GM12878 (cell line): ENCODE measurements around the gene TBL1XR1. TPM values are rescaled to one million over a fixed set of nuclear protein-coding genes. Genes with fewer than 3 reads are reported as not detected.

ENCODE experiments used
- ATAC-seq: fragments of 200-7000 bp; cut with Tn5 transposase; 3 replicates; pipeline ENCODE4 v1.9.1; 2020; ENCODE audit warnings: mild to moderate bottlenecking, moderate library complexity
- BruUV-seq: library from RNA; stranded (reverse); fragments of 400-500 nt; replicated peaks from 2 replicates; lab custom pipeline; 2021; lab: Mats Ljungman, UMichigan
- CTCF ChIA-PET: fragments of 300-600 bp; sonication (Branson Sonifier 250); formaldehyde crosslinking; extraction: SDS; loops from one replicate; lab custom pipeline; 2021; ENCODE audit warnings: inconsistent platforms; lab: Yijun Ruan, JAX
- POLR2A ChIA-PET: fragments of 350-600 bp; formaldehyde crosslinking; extraction: SDS; loops from one replicate; lab custom pipeline; 2021; ENCODE audit warnings: inconsistent platforms; lab: Charles Lee
- RAD21 ChIA-PET: fragments of 300-600 bp; sonication (Branson Sonifier 250); formaldehyde crosslinking; loops from one replicate; lab custom pipeline; 2023; ENCODE audit warnings: antibody characterized with exemption; ENCODE audit not compliant: unreplicated experiment; lab: Charles Lee
- SMC1A ChIA-PET: fragments of 300-600 bp; sonication (Branson Sonifier 250); formaldehyde crosslinking; loops from one replicate; lab custom pipeline; 2023; ENCODE audit not compliant: unreplicated experiment, uncharacterized antibody; lab: Charles Lee
- DNase-seq: peaks from one replicate; pipeline ENCODE4 v3.0.0-alpha.2; 2011; ENCODE audit warnings: low read depth, low spot score
- FAIRE-seq: peaks from 3 replicates; lab custom pipeline; 2011; peaks lifted over from hg19 to GRCh38; lab: Jason Lieb, UNC
- H2AFZ ChIP-seq: 2 replicates; pipeline ENCODE4 v1.6.0; 2011; ENCODE audit warnings: low read depth, low read length, control low read depth; ENCODE audit not compliant: control insufficient read depth
- H3K27ac ChIP-seq: 2 replicates; pipeline ENCODE4 v1.5.1; 2011; ENCODE audit warnings: control low read depth; ENCODE audit not compliant: control insufficient read depth, insufficient read depth
- H3K27me3 ChIP-seq, 2 experiments: replicated peaks in 1 of 2; 2 replicates each; pipeline versions ENCODE4 v1.6.0 to v1.6.1; 2011; ENCODE audit warnings: low read length in 1 of 2; ENCODE audit not compliant: control insufficient read depth in 2 of 2, insufficient read depth in 2 of 2
- H3K36me3 ChIP-seq, 2 experiments: 2 replicates each; pipeline ENCODE4 v1.5.1; 2011; ENCODE audit warnings: low read length in 1 of 2; ENCODE audit not compliant: control insufficient read depth in 2 of 2, insufficient read depth in 2 of 2
- H3K4me1 ChIP-seq: 2 replicates; pipeline ENCODE4 v1.6.1; 2011; ENCODE audit warnings: mild to moderate bottlenecking, low read length, moderate library complexity, mixed read lengths; ENCODE audit not compliant: control insufficient read depth, insufficient read depth
- H3K4me2 ChIP-seq: 2 replicates; pipeline ENCODE4 v1.6.0; 2011; ENCODE audit warnings: control low read depth; ENCODE audit not compliant: control insufficient read depth, insufficient read depth
- H3K4me3 ChIP-seq: fragments of 200-600 bp; sonication (generic); 2 replicates; pipeline ENCODE4 v1.5.1; 2016
- H3K79me2 ChIP-seq: 2 replicates; pipeline ENCODE4 v1.6.0; 2011; ENCODE audit warnings: low read length; ENCODE audit not compliant: control insufficient read depth, insufficient read depth
- H3K9ac ChIP-seq: 2 replicates; pipeline ENCODE4 v1.8.0; 2011; ENCODE audit warnings: low read length, control low read depth, mixed read lengths; ENCODE audit not compliant: control insufficient read depth, insufficient read depth
- H3K9me3 ChIP-seq: replicated peaks from 3 replicates; pipeline ENCODE4 v1.5.1; 2011; ENCODE audit warnings: mild to moderate bottlenecking, low read length; ENCODE audit not compliant: control insufficient read depth, insufficient read depth
- H4K20me1 ChIP-seq: 2 replicates; pipeline ENCODE4 v1.6.0; 2011; ENCODE audit not compliant: control insufficient read depth, insufficient read depth
- BCL11A ChIP-seq: IDR thresholded peaks from 2 replicates; pipeline ENCODE4 v1.6.1; 2011; ENCODE audit warnings: low read depth, low read length
- BMI1 ChIP-seq: fragments of 450-650 bp; IDR thresholded peaks from 2 replicates; pipeline ENCODE4 v1.6.1; 2016; ENCODE audit warnings: mild to moderate bottlenecking, moderate library complexity, borderline replicate concordance
- GABPA ChIP-seq: IDR thresholded peaks from 2 replicates; pipeline ENCODE4 v1.6.1; 2014; ENCODE audit warnings: antibody characterized with exemption, low read depth, mild to moderate bottlenecking, inconsistent platforms
- IRF4 ChIP-seq: IDR thresholded peaks from 2 replicates; pipeline ENCODE4 v1.6.1; 2011; ENCODE audit warnings: low read depth, low read length
- MYB ChIP-seq: fragments of 150-350 bp; IDR thresholded peaks from 2 replicates; pipeline ENCODE4 v1.6.1; 2014; ENCODE audit warnings: mild to moderate bottlenecking, low read depth, low read length, borderline replicate concordance
- NR2F1 ChIP-seq: fragments of 450-650 bp; conservative IDR thresholded peaks from 2 replicates; pipeline ENCODE4 v1.6.1; 2017; ENCODE audit warnings: mild to moderate bottlenecking
- PML ChIP-seq: IDR thresholded peaks from 2 replicates; pipeline ENCODE4 v1.6.1; 2012; ENCODE audit warnings: low read length, inconsistent platforms
- TARDBP ChIP-seq: IDR thresholded peaks from 2 replicates; pipeline ENCODE4 v1.6.1; 2016; ENCODE audit warnings: borderline replicate concordance
- TBL1XR1 ChIP-seq: IDR thresholded peaks from 2 replicates; pipeline ENCODE4 v1.6.1; 2012; ENCODE audit warnings: low read depth, low read length, improper control_type of control experiment
- WGBS: methylation state at CpG from one replicate; pipeline ENCODE4 v1.1.6; 2016; ENCODE audit warnings: low lambda C conversion rate; ENCODE audit not compliant: insufficient replicate concordance, insufficient coverage; ENCODE audit errors: missing lambda C conversion rate; 5-methylcytosine and 5-hydroxymethylcytosine counted together
- in situ Hi-C: fragments of 300-500 bp; cut with MboI; formaldehyde crosslinking; loops from 9 replicates; pipeline ENCODE4 v1.14.3; 2018; ENCODE audit warnings: mixed read lengths
- intact Hi-C: fragments of 100-400 bp; cut with micrococcal nuclease; formaldehyde crosslinking; loops from one replicate; pipeline ENCODE4 v1.14.2; 2022; ENCODE audit not compliant: unreplicated experiment
- polyA plus RNA-seq, 11 experiments: library from polyadenylated mRNA; depleted of rRNA in 4 of 11; unstranded in 6 of 11; stranded (reverse) in 5 of 11; fragments of >200 nt; fragmentation: Nextera tagmentation in 4 of 11; fragmentation: Illumina TruSeq in 1 of 11; extraction: Ambion mirVana in 4 of 11; extraction: Trizol in 1 of 11; gene quantifications; 1 replicate in 1 of 11; 2 replicates in 10 of 11; pipeline versions ENCODE4 v1.2.1 to v1.2.3, GENCODE V29; 2011 to 2016; ENCODE audit warnings: inconsistent platforms in 2 of 11, missing spikeins in 2 of 11, low read depth in 1 of 11
- total RNA-seq, 4 experiments: library from RNA; depleted of rRNA in 3 of 4; stranded (reverse); fragments of >200 nt in 3 of 4; fragmentation: Illumina TruSeq in 1 of 4; extraction: Trizol in 1 of 4; gene quantifications; 2 replicates each; pipeline versions ENCODE4 v1.2.1 to v1.2.3, GENCODE V29; 2013 to 2021
- TF ChIP-seq, protein P1 (sequence below): IDR thresholded peaks from 2 replicates; pipeline ENCODE4 v1.6.1; 2011; ENCODE audit warnings: borderline replicate concordance, low read depth, mild to moderate bottlenecking, moderate library complexity, low read length; ENCODE audit not compliant: insufficient read depth, poor library complexity, severe bottlenecking
- TF ChIP-seq, protein P2 (sequence below): fragments of 450-650 bp; IDR thresholded peaks from 2 replicates; pipeline ENCODE4 v1.6.1; 2016; ENCODE audit warnings: mild to moderate bottlenecking
- TF ChIP-seq, protein P3 (sequence below): fragments of 450-650 bp; IDR thresholded peaks from 2 replicates; pipeline ENCODE4 v1.6.1; 2017; ENCODE audit warnings: mild to moderate bottlenecking, low read depth, inconsistent platforms; ENCODE audit not compliant: poor library complexity, severe bottlenecking

TBL1XR1 gene
- total and polyA plus RNA-seq, 10 of the 15 experiments (the other 5 are each of a cell fraction or from before 2014, with no cell fraction given) = 13.0 to 115 (median 60.4) TPM

DNA sequence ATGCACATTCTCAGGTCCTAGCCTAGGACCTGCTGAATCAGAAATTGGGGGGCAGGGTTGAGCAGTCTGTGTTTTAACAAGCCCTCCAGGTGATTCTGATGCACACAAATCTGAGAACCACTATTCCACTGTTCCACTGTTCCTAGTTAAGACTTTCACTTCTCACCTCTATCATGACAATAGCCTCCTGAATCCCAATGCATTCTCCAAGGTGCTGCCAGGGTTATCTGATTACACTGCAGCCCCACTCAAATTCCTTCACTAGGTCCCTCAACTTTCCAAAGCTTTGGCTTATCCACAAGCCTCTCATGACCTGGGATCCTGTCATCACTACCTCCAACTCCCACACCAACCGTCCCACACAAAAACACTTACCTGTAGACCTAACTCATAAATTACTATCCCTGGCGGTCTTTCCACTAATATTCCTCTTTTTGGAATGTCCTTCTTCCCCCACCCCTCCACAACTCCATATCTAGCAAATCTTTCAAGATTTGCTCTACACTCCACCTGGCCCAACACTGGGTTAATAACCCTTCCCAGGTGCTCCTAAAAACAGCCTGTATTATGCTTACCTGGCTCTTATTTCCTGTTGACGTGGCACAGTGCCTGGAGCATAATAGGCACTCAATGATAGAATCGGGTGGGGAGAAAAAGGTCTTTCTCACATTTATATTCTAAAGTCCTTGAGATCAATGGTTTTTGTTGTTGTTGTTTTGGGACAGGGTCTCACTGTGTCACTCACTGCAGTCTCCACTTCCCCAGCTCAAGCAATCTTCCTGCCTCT is 27.2 kb downstream of the TBL1XR1 start (continued):
- TF ChIP-seq, protein P1, sequence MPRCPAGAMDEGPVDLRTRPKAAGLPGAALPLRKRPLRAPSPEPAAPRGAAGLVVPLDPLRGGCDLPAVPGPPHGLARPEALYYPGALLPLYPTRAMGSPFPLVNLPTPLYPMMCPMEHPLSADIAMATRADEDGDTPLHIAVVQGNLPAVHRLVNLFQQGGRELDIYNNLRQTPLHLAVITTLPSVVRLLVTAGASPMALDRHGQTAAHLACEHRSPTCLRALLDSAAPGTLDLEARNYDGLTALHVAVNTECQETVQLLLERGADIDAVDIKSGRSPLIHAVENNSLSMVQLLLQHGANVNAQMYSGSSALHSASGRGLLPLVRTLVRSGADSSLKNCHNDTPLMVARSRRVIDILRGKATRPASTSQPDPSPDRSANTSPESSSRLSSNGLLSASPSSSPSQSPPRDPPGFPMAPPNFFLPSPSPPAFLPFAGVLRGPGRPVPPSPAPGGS = no peak
- TF ChIP-seq, protein P2, sequence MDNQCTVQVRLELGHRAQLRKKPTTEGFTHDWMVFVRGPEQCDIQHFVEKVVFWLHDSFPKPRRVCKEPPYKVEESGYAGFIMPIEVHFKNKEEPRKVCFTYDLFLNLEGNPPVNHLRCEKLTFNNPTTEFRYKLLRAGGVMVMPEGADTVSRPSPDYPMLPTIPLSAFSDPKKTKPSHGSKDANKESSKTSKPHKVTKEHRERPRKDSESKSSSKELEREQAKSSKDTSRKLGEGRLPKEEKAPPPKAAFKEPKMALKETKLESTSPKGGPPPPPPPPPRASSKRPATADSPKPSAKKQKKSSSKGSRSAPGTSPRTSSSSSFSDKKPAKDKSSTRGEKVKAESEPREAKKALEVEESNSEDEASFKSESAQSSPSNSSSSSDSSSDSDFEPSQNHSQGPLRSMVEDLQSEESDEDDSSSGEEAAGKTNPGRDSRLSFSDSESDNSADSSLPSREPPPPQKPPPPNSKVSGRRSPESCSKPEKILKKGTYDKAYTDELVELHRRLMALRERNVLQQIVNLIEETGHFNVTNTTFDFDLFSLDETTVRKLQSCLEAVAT = no peak

DNA sequence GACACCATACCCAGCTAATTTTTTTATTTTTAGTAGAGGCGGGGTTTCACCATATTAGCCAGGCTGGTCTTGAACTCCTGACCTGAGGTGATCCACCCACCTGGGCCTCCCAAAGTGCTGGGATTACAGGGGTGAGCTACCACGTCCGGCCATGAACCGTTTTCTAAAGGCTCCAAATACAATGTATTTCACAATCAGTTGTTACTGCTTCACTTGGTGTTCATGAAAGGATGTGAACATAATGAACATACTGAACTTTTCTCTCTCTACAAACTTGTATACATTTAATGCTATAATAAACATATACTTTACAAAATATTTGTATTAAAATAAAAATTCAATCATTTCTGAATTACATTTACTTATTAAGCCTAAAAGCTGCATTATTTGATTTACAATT is 28.9 kb downstream of the TBL1XR1 start:
- H3K27ac ChIP-seq = no peak overlapping the region

More for the DNA sequence above, 28.9 kb downstream of the TBL1XR1 start:
- no peak for DNase-seq
- Histone ChIP-seq H4K20me1 (no peaks in the 10 kb centered on the region), H3K4me3 (no peak overlapping the region), H3K9me3 (peaks cover 2% of the 10 kb centered on the region; the same call in 2 of the 3 replicates), H3K36me3 (peaks cover 1 to 13% of the 10 kb centered on the region in 2 experiments; a peak in 2 of 4 replicates), H3K4me1 (no peaks in the 10 kb centered on the region), H3K4me2 (no peak overlapping the region), H3K79me2 (peaks cover 83% of the 10 kb centered on the region), H3K27me3 (no peaks in the 10 kb centered on the region), H2AFZ (no peak overlapping the region), H3K9ac (no peak overlapping the region)
- BruUV-seq = no TSS peak
- CTCF ChIA-PET = no interaction called here
- 86% methylated on average over 4 of the region's 4 CpGs for WGBS
- intact Hi-C loops (no loop called here), in situ Hi-C loops (no loop called here)
- no peak for FAIRE-seq
- TF ChIP-seq, protein P3, sequence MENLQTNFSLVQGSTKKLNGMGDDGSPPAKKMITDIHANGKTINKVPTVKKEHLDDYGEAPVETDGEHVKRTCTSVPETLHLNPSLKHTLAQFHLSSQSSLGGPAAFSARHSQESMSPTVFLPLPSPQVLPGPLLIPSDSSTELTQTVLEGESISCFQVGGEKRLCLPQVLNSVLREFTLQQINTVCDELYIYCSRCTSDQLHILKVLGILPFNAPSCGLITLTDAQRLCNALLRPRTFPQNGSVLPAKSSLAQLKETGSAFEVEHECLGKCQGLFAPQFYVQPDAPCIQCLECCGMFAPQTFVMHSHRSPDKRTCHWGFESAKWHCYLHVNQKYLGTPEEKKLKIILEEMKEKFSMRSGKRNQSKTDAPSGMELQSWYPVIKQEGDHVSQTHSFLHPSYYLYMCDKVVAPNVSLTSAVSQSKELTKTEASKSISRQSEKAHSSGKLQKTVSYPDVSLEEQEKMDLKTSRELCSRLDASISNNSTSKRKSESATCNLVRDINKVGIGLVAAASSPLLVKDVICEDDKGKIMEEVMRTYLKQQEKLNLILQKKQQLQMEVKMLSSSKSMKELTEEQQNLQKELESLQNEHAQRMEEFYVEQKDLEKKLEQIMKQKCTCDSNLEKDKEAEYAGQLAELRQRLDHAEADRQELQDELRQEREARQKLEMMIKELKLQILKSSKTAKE = no peak
- TF ChIP-seq IRF4 (no peak), BMI1 (no peak), BCL11A (no peak), MYB (no peak), TARDBP (no peak), GABPA (no peak), TBL1XR1 (no peak), NR2F1 (no peak), PML (no peak)
- TF ChIP-seq, protein P2 = no peak
- no peak for ATAC-seq
- SMC1A ChIA-PET = interaction anchor here (0.7 kb wide), 2 partner anchors 13 to 15 kb away, joined by 3 read pairs; no protein-coding TSS in a partner anchor
- POLR2A ChIA-PET = interaction anchor here (1.2 kb wide), 1 partner anchor 12 kb away, joined by 4 read pairs; no protein-coding TSS in a partner anchor
- RAD21 ChIA-PET = no interaction called here
